GM13977 (cell line): Measurements from ENCODE around the gene STK24.
"Not testable (repeated sequence)": the region's sequence is repeated elsewhere in the genome, so short reads cannot be mapped to it uniquely, and the experiment has no call there.

Source experiments
- DNase-seq: peaks from one replicate; pipeline ENCODE4 v3.0.0; 2012; ENCODE audit warnings: low spot score
- CTCF ChIP-seq: IDR thresholded peaks from 2 replicates; pipeline ENCODE4 v1.5.1; 2012; ENCODE audit warnings: mild to moderate bottlenecking, control low read depth; ENCODE audit not compliant: insufficient read depth; ENCODE audit errors: extremely low read depth, missing control alignments
- in situ Hi-C: fragments of 300-500 bp; cut with MboI; formaldehyde crosslinking; loops from one replicate; pipeline ENCODE4 v1.12.0; 2022; ENCODE audit warnings: low sequenced_read_pairs, low pct_unique_long_range_greater_than_20kb, mixed read lengths, inconsistent platforms; ENCODE audit not compliant: unreplicated experiment

The STK24 gene

GRCh38 chr13:98571955-98572662 is 4.8 kb downstream of the STK24 start:
- DNase-seq, result no peak
- TF ChIP-seq CTCF, result no peak
- in situ Hi-C loops, result no loop called here

GRCh38 chr13:98570929-98571372 is 6.0 kb downstream of the STK24 start:
- in situ Hi-C loops, result no loop called here
- DNase-seq, result peak; percentile 85
- no peak for TF ChIP-seq CTCF

- in situ Hi-C loops, DNase-seq: not testable (repeated sequence)
Observed at GRCh38 chr13:98569494-98570367, 7.2 kb downstream of the STK24 start.

GRCh38 chr13:98568918-98569317 is 8.0 kb downstream of the STK24 start:
- TF ChIP-seq CTCF, result no peak
- in situ Hi-C loops, result no loop called here
- no peak for DNase-seq

GRCh38 chr13:98567140-98567539 is 9.8 kb downstream of the STK24 start:
- no peak for TF ChIP-seq CTCF
- in situ Hi-C loops, result no loop called here
- DNase-seq, result no peak

- no peak for DNase-seq
Observed at GRCh38 chr13:98565726-98566565, 11.0 kb downstream of the STK24 start.

More at GRCh38 chr13:98565726-98566565, 11.0 kb downstream of the STK24 start:
- in situ Hi-C loops, result no loop called here
- TF ChIP-seq CTCF, result no peak
